GM12878 (cell line): ENCODE data around the gene CYP1A2. TPM values are rescaled to one million over a fixed set of nuclear protein-coding genes. Genes with fewer than 3 reads are reported as not detected.

Experiments
- ATAC-seq: fragments of 200-7000 bp; cut with Tn5 transposase; 3 replicates; pipeline ENCODE4 v1.9.1; 2020; ENCODE audit warnings: mild to moderate bottlenecking, moderate library complexity
- BruUV-seq: library from RNA; stranded (reverse); fragments of 400-500 nt; replicated peaks from 2 replicates; lab custom pipeline; 2021; lab: Mats Ljungman, UMichigan
- CTCF ChIA-PET: fragments of 300-600 bp; sonication (Branson Sonifier 250); formaldehyde crosslinking; extraction: SDS; loops from one replicate; lab custom pipeline; 2021; ENCODE audit warnings: inconsistent platforms; lab: Yijun Ruan, JAX
- POLR2A ChIA-PET: fragments of 350-600 bp; formaldehyde crosslinking; extraction: SDS; loops from one replicate; lab custom pipeline; 2021; ENCODE audit warnings: inconsistent platforms; lab: Charles Lee
- RAD21 ChIA-PET: fragments of 300-600 bp; sonication (Branson Sonifier 250); formaldehyde crosslinking; loops from one replicate; lab custom pipeline; 2023; ENCODE audit warnings: antibody characterized with exemption; ENCODE audit not compliant: unreplicated experiment; lab: Charles Lee
- SMC1A ChIA-PET: fragments of 300-600 bp; sonication (Branson Sonifier 250); formaldehyde crosslinking; loops from one replicate; lab custom pipeline; 2023; ENCODE audit not compliant: unreplicated experiment, uncharacterized antibody; lab: Charles Lee
- DNase-seq: peaks from one replicate; pipeline ENCODE4 v3.0.0-alpha.2; 2011; ENCODE audit warnings: low read depth, low spot score
- FAIRE-seq: peaks from 3 replicates; lab custom pipeline; 2011; peaks lifted over from hg19 to GRCh38; lab: Jason Lieb, UNC
- H2AFZ ChIP-seq: 2 replicates; pipeline ENCODE4 v1.6.0; 2011; ENCODE audit warnings: low read depth, low read length, control low read depth; ENCODE audit not compliant: control insufficient read depth
- H3K27ac ChIP-seq: 2 replicates; pipeline ENCODE4 v1.5.1; 2011; ENCODE audit warnings: control low read depth; ENCODE audit not compliant: control insufficient read depth, insufficient read depth
- H3K27me3 ChIP-seq, 2 experiments: replicated peaks in 1 of 2; 2 replicates each; pipeline versions ENCODE4 v1.6.0 to v1.6.1; 2011; ENCODE audit warnings: low read length in 1 of 2; ENCODE audit not compliant: control insufficient read depth in 2 of 2, insufficient read depth in 2 of 2
- H3K36me3 ChIP-seq, 2 experiments: 2 replicates each; pipeline ENCODE4 v1.5.1; 2011; ENCODE audit warnings: low read length in 1 of 2; ENCODE audit not compliant: control insufficient read depth in 2 of 2, insufficient read depth in 2 of 2
- H3K4me1 ChIP-seq: 2 replicates; pipeline ENCODE4 v1.6.1; 2011; ENCODE audit warnings: mild to moderate bottlenecking, low read length, moderate library complexity, mixed read lengths; ENCODE audit not compliant: control insufficient read depth, insufficient read depth
- H3K4me2 ChIP-seq: 2 replicates; pipeline ENCODE4 v1.6.0; 2011; ENCODE audit warnings: control low read depth; ENCODE audit not compliant: control insufficient read depth, insufficient read depth
- H3K4me3 ChIP-seq: fragments of 200-600 bp; sonication (generic); 2 replicates; pipeline ENCODE4 v1.5.1; 2016
- H3K79me2 ChIP-seq: 2 replicates; pipeline ENCODE4 v1.6.0; 2011; ENCODE audit warnings: low read length; ENCODE audit not compliant: control insufficient read depth, insufficient read depth
- H3K9ac ChIP-seq: 2 replicates; pipeline ENCODE4 v1.8.0; 2011; ENCODE audit warnings: low read length, control low read depth, mixed read lengths; ENCODE audit not compliant: control insufficient read depth, insufficient read depth
- H3K9me3 ChIP-seq: replicated peaks from 3 replicates; pipeline ENCODE4 v1.5.1; 2011; ENCODE audit warnings: mild to moderate bottlenecking, low read length; ENCODE audit not compliant: control insufficient read depth, insufficient read depth
- H4K20me1 ChIP-seq: 2 replicates; pipeline ENCODE4 v1.6.0; 2011; ENCODE audit not compliant: control insufficient read depth, insufficient read depth
- ATF7 ChIP-seq: fragments of 450-650 bp; IDR thresholded peaks from 2 replicates; pipeline ENCODE4 v1.6.1; 2016; ENCODE audit warnings: low read depth, mild to moderate bottlenecking
- CHD2 ChIP-seq: IDR thresholded peaks from 2 replicates; pipeline ENCODE4 v1.6.1; 2011; ENCODE audit warnings: low read depth, low read length, improper control_type of control experiment, borderline replicate concordance
- CREM ChIP-seq: IDR thresholded peaks from 2 replicates; pipeline ENCODE4 v1.6.1; 2014; ENCODE audit warnings: antibody characterized with exemption, low read depth
- FOXM1 ChIP-seq: IDR thresholded peaks from 2 replicates; pipeline ENCODE4 v1.6.1; 2012; ENCODE audit warnings: low read depth, mild to moderate bottlenecking, inconsistent platforms, low read length, moderate library complexity
- KLF5 ChIP-seq: fragments of 450-650 bp; IDR thresholded peaks from 2 replicates; pipeline ENCODE4 v1.6.1; 2014; ENCODE audit warnings: mild to moderate bottlenecking; ENCODE audit not compliant: partially characterized antibody
- MAX ChIP-seq: IDR thresholded peaks from 2 replicates; pipeline ENCODE4 v1.6.1; 2012; ENCODE audit warnings: low read depth, low read length, improper control_type of control experiment
- MEF2A ChIP-seq: IDR thresholded peaks from 2 replicates; pipeline ENCODE4 v1.6.1; 2011; ENCODE audit warnings: low read depth, mild to moderate bottlenecking, low read length, moderate library complexity; ENCODE audit not compliant: insufficient read depth
- PAX5 ChIP-seq: IDR thresholded peaks from 2 replicates; pipeline ENCODE4 v1.6.1; 2011; ENCODE audit warnings: low read depth, low read length, borderline replicate concordance
- RCOR1 ChIP-seq: conservative IDR thresholded peaks from 2 replicates; pipeline ENCODE4 v1.6.1; 2012; ENCODE audit warnings: low read depth, low read length, improper control_type of control experiment
- SMC3 ChIP-seq: IDR thresholded peaks from 2 replicates; pipeline ENCODE4 v1.6.1; 2011; ENCODE audit warnings: low read length, improper control_type of control experiment, borderline replicate concordance
- STAT1 ChIP-seq: fragments of 450-650 bp; conservative IDR thresholded peaks from 2 replicates; pipeline ENCODE4 v1.6.1; 2014; ENCODE audit warnings: antibody characterized with exemption, mild to moderate bottlenecking
- ZNF217 ChIP-seq: fragments of 450-650 bp; IDR thresholded peaks from 2 replicates; pipeline ENCODE4 v1.6.1; 2017; ENCODE audit warnings: antibody characterized with exemption, mild to moderate bottlenecking
- ZNF274 ChIP-seq: IDR thresholded peaks from one replicate; pipeline ENCODE4 v1.8.0; 2011; ENCODE audit not compliant: insufficient read length, insufficient read depth
- WGBS: methylation state at CpG from one replicate; pipeline ENCODE4 v1.1.6; 2016; ENCODE audit warnings: low lambda C conversion rate; ENCODE audit not compliant: insufficient replicate concordance, insufficient coverage; ENCODE audit errors: missing lambda C conversion rate; 5-methylcytosine and 5-hydroxymethylcytosine counted together
- in situ Hi-C: fragments of 300-500 bp; cut with MboI; formaldehyde crosslinking; loops from 9 replicates; pipeline ENCODE4 v1.14.3; 2018; ENCODE audit warnings: mixed read lengths
- intact Hi-C: fragments of 100-400 bp; cut with micrococcal nuclease; formaldehyde crosslinking; loops from one replicate; pipeline ENCODE4 v1.14.2; 2022; ENCODE audit not compliant: unreplicated experiment
- polyA plus RNA-seq, 11 experiments: library from polyadenylated mRNA; depleted of rRNA in 4 of 11; unstranded in 6 of 11; stranded (reverse) in 5 of 11; fragments of >200 nt; fragmentation: Nextera tagmentation in 4 of 11; fragmentation: Illumina TruSeq in 1 of 11; extraction: Ambion mirVana in 4 of 11; extraction: Trizol in 1 of 11; gene quantifications; 1 replicate in 1 of 11; 2 replicates in 10 of 11; pipeline versions ENCODE4 v1.2.1 to v1.2.3, GENCODE V29; 2011 to 2016; ENCODE audit warnings: inconsistent platforms in 2 of 11, missing spikeins in 2 of 11, low read depth in 1 of 11
- total RNA-seq, 4 experiments: library from RNA; depleted of rRNA in 3 of 4; stranded (reverse); fragments of >200 nt in 3 of 4; fragmentation: Illumina TruSeq in 1 of 4; extraction: Trizol in 1 of 4; gene quantifications; 2 replicates each; pipeline versions ENCODE4 v1.2.1 to v1.2.3, GENCODE V29; 2013 to 2021
- TF ChIP-seq, protein P1 (sequence below): fragments of 450-650 bp; IDR thresholded peaks from 2 replicates; pipeline ENCODE4 v1.6.1; 2017; ENCODE audit warnings: mild to moderate bottlenecking, moderate library complexity
- TF ChIP-seq, protein P2 (sequence below): fragments of 450-650 bp; formaldehyde crosslinking; IDR thresholded peaks from 2 replicates; pipeline ENCODE4 v1.5.0; 2022; ENCODE audit warnings: mild to moderate bottlenecking, missing genetic modification characterization

Gene CYP1A2
- total and polyA plus RNA-seq, 10 of the 15 experiments (the other 5 are each of a cell fraction or from before 2014, with no cell fraction given), result 0.03 to 0.09 (median 0.05) TPM; not detected in 7

- WGBS, result under 1% methylated on average over 13 of the region's 13 CpGs
- FAIRE-seq, result no peak
- TF ChIP-seq STAT1 (no peak), PAX5 (no peak), RCOR1 (no peak), MEF2A (no peak), ZNF274 (no peak), ATF7 (no peak), MAX (no peak), CREM (0 out of 2 replicates have a peak, but pooled peaks have one; percentile 8), ZNF217 (no peak), FOXM1 (no peak), SMC3 (no peak), CHD2 (no peak), KLF5 (no peak)
- TF ChIP-seq, protein P1, sequence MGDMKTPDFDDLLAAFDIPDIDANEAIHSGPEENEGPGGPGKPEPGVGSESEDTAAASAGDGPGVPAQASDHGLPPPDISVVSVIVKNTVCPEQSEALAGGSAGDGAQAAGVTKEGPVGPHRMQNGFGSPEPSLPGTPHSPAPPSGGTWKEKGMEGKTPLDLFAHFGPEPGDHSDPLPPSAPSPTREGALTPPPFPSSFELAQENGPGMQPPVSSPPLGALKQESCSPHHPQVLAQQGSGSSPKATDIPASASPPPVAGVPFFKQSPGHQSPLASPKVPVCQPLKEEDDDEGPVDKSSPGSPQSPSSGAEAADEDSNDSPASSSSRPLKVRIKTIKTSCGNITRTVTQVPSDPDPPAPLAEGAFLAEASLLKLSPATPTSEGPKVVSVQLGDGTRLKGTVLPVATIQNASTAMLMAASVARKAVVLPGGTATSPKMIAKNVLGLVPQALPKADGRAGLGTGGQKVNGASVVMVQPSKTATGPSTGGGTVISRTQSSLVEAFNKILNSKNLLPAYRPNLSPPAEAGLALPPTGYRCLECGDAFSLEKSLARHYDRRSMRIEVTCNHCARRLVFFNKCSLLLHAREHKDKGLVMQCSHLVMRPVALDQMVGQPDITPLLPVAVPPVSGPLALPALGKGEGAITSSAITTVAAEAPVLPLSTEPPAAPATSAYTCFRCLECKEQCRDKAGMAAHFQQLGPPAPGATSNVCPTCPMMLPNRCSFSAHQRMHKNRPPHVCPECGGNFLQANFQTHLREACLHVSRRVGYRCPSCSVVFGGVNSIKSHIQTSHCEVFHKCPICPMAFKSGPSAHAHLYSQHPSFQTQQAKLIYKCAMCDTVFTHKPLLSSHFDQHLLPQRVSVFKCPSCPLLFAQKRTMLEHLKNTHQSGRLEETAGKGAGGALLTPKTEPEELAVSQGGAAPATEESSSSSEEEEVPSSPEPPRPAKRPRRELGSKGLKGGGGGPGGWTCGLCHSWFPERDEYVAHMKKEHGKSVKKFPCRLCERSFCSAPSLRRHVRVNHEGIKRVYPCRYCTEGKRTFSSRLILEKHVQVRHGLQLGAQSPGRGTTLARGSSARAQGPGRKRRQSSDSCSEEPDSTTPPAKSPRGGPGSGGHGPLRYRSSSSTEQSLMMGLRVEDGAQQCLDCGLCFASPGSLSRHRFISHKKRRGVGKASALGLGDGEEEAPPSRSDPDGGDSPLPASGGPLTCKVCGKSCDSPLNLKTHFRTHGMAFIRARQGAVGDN, result peak; percentile 60
- TF ChIP-seq, protein P2, sequence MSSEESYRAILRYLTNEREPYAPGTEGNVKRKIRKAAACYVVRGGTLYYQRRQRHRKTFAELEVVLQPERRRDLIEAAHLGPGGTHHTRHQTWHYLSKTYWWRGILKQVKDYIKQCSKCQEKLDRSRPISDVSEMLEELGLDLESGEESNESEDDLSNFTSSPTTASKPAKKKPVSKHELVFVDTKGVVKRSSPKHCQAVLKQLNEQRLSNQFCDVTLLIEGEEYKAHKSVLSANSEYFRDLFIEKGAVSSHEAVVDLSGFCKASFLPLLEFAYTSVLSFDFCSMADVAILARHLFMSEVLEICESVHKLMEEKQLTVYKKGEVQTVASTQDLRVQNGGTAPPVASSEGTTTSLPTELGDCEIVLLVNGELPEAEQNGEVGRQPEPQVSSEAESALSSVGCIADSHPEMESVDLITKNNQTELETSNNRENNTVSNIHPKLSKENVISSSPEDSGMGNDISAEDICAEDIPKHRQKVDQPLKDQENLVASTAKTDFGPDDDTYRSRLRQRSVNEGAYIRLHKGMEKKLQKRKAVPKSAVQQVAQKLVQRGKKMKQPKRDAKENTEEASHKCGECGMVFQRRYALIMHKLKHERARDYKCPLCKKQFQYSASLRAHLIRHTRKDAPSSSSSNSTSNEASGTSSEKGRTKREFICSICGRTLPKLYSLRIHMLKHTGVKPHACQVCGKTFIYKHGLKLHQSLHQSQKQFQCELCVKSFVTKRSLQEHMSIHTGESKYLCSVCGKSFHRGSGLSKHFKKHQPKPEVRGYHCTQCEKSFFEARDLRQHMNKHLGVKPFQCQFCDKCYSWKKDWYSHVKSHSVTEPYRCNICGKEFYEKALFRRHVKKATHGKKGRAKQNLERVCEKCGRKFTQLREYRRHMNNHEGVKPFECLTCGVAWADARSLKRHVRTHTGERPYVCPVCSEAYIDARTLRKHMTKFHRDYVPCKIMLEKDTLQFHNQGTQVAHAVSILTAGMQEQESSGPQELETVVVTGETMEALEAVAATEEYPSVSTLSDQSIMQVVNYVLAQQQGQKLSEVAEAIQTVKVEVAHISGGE (CRISPR knock-in tag), result no peak
Measured at GRCh38 chr15:74785194-74786032, 36.8 kb downstream of the CYP1A2 start.

More at GRCh38 chr15:74785194-74786032, 36.8 kb downstream of the CYP1A2 start:
- Histone ChIP-seq H2AFZ (no peak overlapping the region), H3K27me3 (no peaks in the 10 kb centered on the region), H3K4me1 (peaks cover 50% of the 10 kb centered on the region), H4K20me1 (no peaks in the 10 kb centered on the region), H3K27ac (peak overlapping the region; percentile 96), H3K79me2 (peaks cover 92% of the 10 kb centered on the region), H3K36me3 (no peaks in the 10 kb centered on the region; a peak in 3 of 4 replicates), H3K9ac (peak overlapping the region; percentile 82), H3K4me2 (peak overlapping the region; percentile 73), H3K9me3 (no peaks in the 10 kb centered on the region), H3K4me3 (peak overlapping the region; percentile 94)
- RAD21 ChIA-PET, result interaction anchor here (22.9 to 25.2 kb wide), 2 partner anchors 5 to 6 kb away, joined by 1186 read pairs; partner anchors contain the start of gene CSK
- in situ Hi-C loops, result no loop called here
- POLR2A ChIA-PET, result interaction anchor here (0.6 to 17.5 kb wide), 14 partner anchors 4 to 238 kb away, joined by 3 to 602 read pairs (median 4); partner anchors contain the start of genes CSK, FAM219B and PPCDC
- SMC1A ChIA-PET, result interaction anchor here (1.5 to 17.6 kb wide), 8 partner anchors 8 to 385 kb away, joined by 3 to 811 read pairs (median 42); partner anchors contain the start of gene CSK
- CTCF ChIA-PET, result interaction anchor here (2.0 to 25.9 kb wide), 6 partner anchors 4 to 165 kb away, joined by 8 to 1288 read pairs (median 66); partner anchors contain the start of gene CSK
- no TSS peak for BruUV-seq
- DNase-seq, result no peak
- 0 out of 3 replicates have a peak, but pooled peaks have one; percentile 2 for ATAC-seq
- intact Hi-C loops, result loop anchor here (2.0 to 5.0 kb wide), 2 partner anchors 243 to 389 kb away; partner anchors contain the start of gene ARID3B
